Liver (tissue), 9 donors: ENCODE measurements around the gene SPAG4. TPM values are rescaled to one million over a fixed set of nuclear protein-coding genes. Genes with fewer than 3 reads are reported as not detected.

ENCODE experiments used
- DNase-seq: peaks from one replicate; pipeline ENCODE4 v3.0.0-alpha.2; 2017; ENCODE audit warnings: low spot score
- H3K27ac ChIP-seq, 2 donors: one replicate each; pipeline ENCODE4 v1.7.0; 2013; ENCODE audit warnings: inconsistent platforms in 2 of 2, low read length in 2 of 2, control low read depth in 1 of 2, low read depth in 1 of 2, mild to moderate bottlenecking in 1 of 2
- H3K27me3 ChIP-seq, 4 donors: one replicate each; pipeline versions ENCODE4 v1.6.1 to v1.7.0; 2013; ENCODE audit warnings: low read length in 3 of 4, inconsistent platforms in 1 of 4, mild to moderate bottlenecking in 1 of 4, moderate library complexity in 1 of 4; ENCODE audit not compliant: control insufficient read depth in 4 of 4, insufficient read depth in 4 of 4
- H3K36me3 ChIP-seq, 4 donors: one replicate each; pipeline versions ENCODE4 v1.6.1 to v1.7.0; 2013; ENCODE audit warnings: low read length in 3 of 4, mild to moderate bottlenecking in 3 of 4, low read depth in 1 of 4, moderate library complexity in 1 of 4; ENCODE audit not compliant: control insufficient read depth in 4 of 4, insufficient read depth in 3 of 4
- H3K4me1 ChIP-seq, 4 donors: one replicate each; pipeline versions ENCODE4 v1.6.1 to v1.7.0; 2013; ENCODE audit warnings: low read length in 3 of 4, mild to moderate bottlenecking in 3 of 4, moderate library complexity in 1 of 4; ENCODE audit not compliant: control insufficient read depth in 4 of 4, insufficient read depth in 4 of 4
- H3K4me3 ChIP-seq, 3 donors: one replicate each; pipeline versions ENCODE4 v1.6.1 to v1.7.0; 2013; ENCODE audit warnings: low read length in 3 of 3, control low read depth in 1 of 3, low read depth in 1 of 3, mild to moderate bottlenecking in 1 of 3
- H3K9ac ChIP-seq, 2 donors: one replicate each; pipeline ENCODE4 v1.7.0; 2013; ENCODE audit warnings: low read length in 2 of 2, mild to moderate bottlenecking in 2 of 2, moderate library complexity in 2 of 2, control low read depth in 1 of 2, low read depth in 1 of 2
- H3K9me3 ChIP-seq, 4 donors: one replicate each; pipeline versions ENCODE4 v1.6.1 to v1.7.0; 2013; ENCODE audit warnings: low read length in 3 of 4; ENCODE audit not compliant: control insufficient read depth in 4 of 4
- ATF3 ChIP-seq: IDR thresholded peaks from 2 replicates; pipeline ENCODE4 v1.6.1; 2016; ENCODE audit warnings: antibody characterized with exemption
- EGR1 ChIP-seq, 2 donors: IDR thresholded peaks; 2 replicates each; pipeline ENCODE4 v1.6.1; 2016 to 2018; ENCODE audit warnings: antibody characterized with exemption in 2 of 2, low read depth in 2 of 2
- FOXA1 ChIP-seq: IDR thresholded peaks from 2 replicates; pipeline ENCODE4 v1.6.1; 2016; ENCODE audit warnings: antibody characterized with exemption
- FOXA2 ChIP-seq: IDR thresholded peaks from 2 replicates; pipeline ENCODE4 v1.6.1; 2016; ENCODE audit warnings: antibody characterized with exemption
- GABPA ChIP-seq, 2 donors: IDR thresholded peaks in 1 of 2; conservative IDR thresholded peaks in 1 of 2; 2 replicates each; pipeline ENCODE4 v1.6.1; 2016; ENCODE audit warnings: antibody characterized with exemption in 2 of 2, mild to moderate bottlenecking in 1 of 2, moderate library complexity in 1 of 2
- HNF4A ChIP-seq, 2 donors: conservative IDR thresholded peaks; 2 replicates each; pipeline ENCODE4 v1.6.1; 2016; ENCODE audit warnings: antibody characterized with exemption in 2 of 2, mild to moderate bottlenecking in 2 of 2
- HNF4G ChIP-seq: IDR thresholded peaks from 2 replicates; pipeline ENCODE4 v1.6.1; 2016; ENCODE audit warnings: antibody characterized with exemption
- JUND ChIP-seq, 2 donors: IDR thresholded peaks; 2 replicates each; pipeline ENCODE4 v1.6.1; 2016; ENCODE audit warnings: antibody characterized with exemption in 2 of 2
- NR2F2 ChIP-seq: IDR thresholded peaks from 2 replicates; pipeline ENCODE4 v1.6.1; 2016; ENCODE audit warnings: antibody characterized with exemption
- RAD21 ChIP-seq, 2 donors: IDR thresholded peaks; 2 replicates each; pipeline ENCODE4 v1.6.1; 2016; ENCODE audit warnings: antibody characterized with exemption in 2 of 2, mild to moderate bottlenecking in 2 of 2
- RXRA ChIP-seq, 2 donors: IDR thresholded peaks; 2 replicates each; pipeline ENCODE4 v1.6.1; 2017 to 2018; ENCODE audit warnings: antibody characterized with exemption in 2 of 2, mild to moderate bottlenecking in 1 of 2
- SP1 ChIP-seq: IDR thresholded peaks from 2 replicates; pipeline ENCODE4 v1.6.1; 2018; ENCODE audit warnings: antibody characterized with exemption, mild to moderate bottlenecking
- TAF1 ChIP-seq: conservative IDR thresholded peaks from 2 replicates; pipeline ENCODE4 v1.6.1; 2016; ENCODE audit warnings: antibody characterized with exemption, mild to moderate bottlenecking
- YY1 ChIP-seq: IDR thresholded peaks from 2 replicates; pipeline ENCODE4 v1.6.1; 2016; ENCODE audit warnings: antibody characterized with exemption, mild to moderate bottlenecking
- ZBTB33 ChIP-seq: IDR thresholded peaks from 2 replicates; pipeline ENCODE4 v1.6.1; 2016; ENCODE audit warnings: antibody characterized with exemption
- WGBS: extraction: QIAGEN DNeasy Blood & Tissue Kit; methylation state at CpG from one replicate; pipeline ENCODE4 v1.1.7; 2013; 5-methylcytosine and 5-hydroxymethylcytosine counted together
- polyA plus RNA-seq, 2 donors: library from polyadenylated mRNA; stranded (reverse) in 1 of 2; unstranded in 1 of 2; fragments of 200-250 nt in 1 of 2; fragments of >200 nt in 1 of 2; fragmentation: Nextera tagmentation in 1 of 2; extraction: Ambion mirVana in 1 of 2; gene quantifications; one replicate each; pipeline versions ENCODE4 v1.2.1 to v1.2.3, GENCODE V29; 2013 to 2015
- total RNA-seq, 2 donors: library from RNA; depleted of rRNA; stranded (reverse); fragments of >200 nt; gene quantifications; one replicate each; pipeline ENCODE4 v1.2.3, GENCODE V29; 2014
- TF ChIP-seq, protein P1 (sequence below): fragments of 150-350 bp; IDR thresholded peaks from 2 replicates; pipeline ENCODE4 v1.5.1; 2017; ENCODE audit warnings: improper control_type of control experiment, low read depth, low read length; ENCODE audit not compliant: missing input control
- TF ChIP-seq, protein P2 (sequence below): IDR thresholded peaks from 2 replicates; pipeline ENCODE4 v1.6.1; 2016; ENCODE audit warnings: antibody characterized with exemption
- TF ChIP-seq, protein P3 (sequence below): IDR thresholded peaks from 2 replicates; pipeline ENCODE4 v1.6.1; 2016; ENCODE audit warnings: antibody characterized with exemption, mild to moderate bottlenecking
- donor health status: healthy.
- donor health status: healthy.
- donor health status: healthy.
- donor health status: healthy.
- donor health status: healthy.

Gene SPAG4
- total and polyA plus RNA-seq, 4 donors = 2.1 to 4.6 (median 3.4) TPM

- WGBS = 96% methylated on average over 2 of the region's 2 CpGs
- Histone ChIP-seq H3K27me3 (no peaks in the 10 kb centered on the region), H3K4me3 (no peak overlapping the region), H3K9ac (no peak overlapping the region), H3K9me3 (no peaks in the 10 kb centered on the region), H3K36me3 (no peaks in the 10 kb centered on the region), H3K4me1 (peaks cover 0 to 7% (median 6%) of the 10 kb centered on the region in 4 donors), H3K27ac (no peak overlapping the region)
- no peak for DNase-seq
- TF ChIP-seq RAD21 (IDR thresholded peaks at IDR 0.05) (no peak), HNF4A (conservative IDR thresholded peaks at IDR 0.05) (no peak), ATF3 (no peak), HNF4G (no peak)
- TF ChIP-seq, protein P1, sequence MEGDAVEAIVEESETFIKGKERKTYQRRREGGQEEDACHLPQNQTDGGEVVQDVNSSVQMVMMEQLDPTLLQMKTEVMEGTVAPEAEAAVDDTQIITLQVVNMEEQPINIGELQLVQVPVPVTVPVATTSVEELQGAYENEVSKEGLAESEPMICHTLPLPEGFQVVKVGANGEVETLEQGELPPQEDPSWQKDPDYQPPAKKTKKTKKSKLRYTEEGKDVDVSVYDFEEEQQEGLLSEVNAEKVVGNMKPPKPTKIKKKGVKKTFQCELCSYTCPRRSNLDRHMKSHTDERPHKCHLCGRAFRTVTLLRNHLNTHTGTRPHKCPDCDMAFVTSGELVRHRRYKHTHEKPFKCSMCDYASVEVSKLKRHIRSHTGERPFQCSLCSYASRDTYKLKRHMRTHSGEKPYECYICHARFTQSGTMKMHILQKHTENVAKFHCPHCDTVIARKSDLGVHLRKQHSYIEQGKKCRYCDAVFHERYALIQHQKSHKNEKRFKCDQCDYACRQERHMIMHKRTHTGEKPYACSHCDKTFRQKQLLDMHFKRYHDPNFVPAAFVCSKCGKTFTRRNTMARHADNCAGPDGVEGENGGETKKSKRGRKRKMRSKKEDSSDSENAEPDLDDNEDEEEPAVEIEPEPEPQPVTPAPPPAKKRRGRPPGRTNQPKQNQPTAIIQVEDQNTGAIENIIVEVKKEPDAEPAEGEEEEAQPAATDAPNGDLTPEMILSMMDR = no peak
Measured at GRCh38 chr20:35611482-35611881, 4.1 kb upstream of the SPAG4 start.

GRCh38 chr20:35616465-35617396 lies 1.1 kb downstream of the SPAG4 start:
- WGBS = 5% methylated on average over 57 of the region's 57 CpGs
- Histone ChIP-seq H3K4me3 (peak overlapping the region in 2 of 3 donors; percentile 16 to 37), H3K27ac (peak overlapping the region; percentile 62 to 65)

More at GRCh38 chr20:35616465-35617396, 1.1 kb downstream of the SPAG4 start:
- H3K27me3 ChIP-seq = no peaks in the 10 kb centered on the region
- H3K36me3 ChIP-seq = peaks cover 0 to 2% (median 0%) of the 10 kb centered on the region in 4 donors
- H3K9me3 ChIP-seq = no peaks in the 10 kb centered on the region
- peaks cover 15 to 37% (median 25%) of the 10 kb centered on the region in 4 donors for H3K4me1 ChIP-seq
- peak; percentile 86 for DNase-seq
- peak; percentile 8 to 42 for TF ChIP-seq HNF4A (conservative IDR thresholded peaks at IDR 0.05)
- TF ChIP-seq, protein P2, sequence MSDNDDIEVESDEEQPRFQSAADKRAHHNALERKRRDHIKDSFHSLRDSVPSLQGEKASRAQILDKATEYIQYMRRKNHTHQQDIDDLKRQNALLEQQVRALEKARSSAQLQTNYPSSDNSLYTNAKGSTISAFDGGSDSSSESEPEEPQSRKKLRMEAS = no peak
- no peak for TF ChIP-seq FOXA1
- TF ChIP-seq JUND (IDR thresholded peaks at IDR 0.05) = peak in 1 of 2 donors; percentile 3
- TF ChIP-seq, protein P1 = no peak
- TF ChIP-seq EGR1 (IDR thresholded peaks at IDR 0.05; ENCODE audit: low read depth in 2 of 2) = no peak
- peak; percentile 61 to 68 for TF ChIP-seq RXRA (IDR thresholded peaks at IDR 0.05)
- no peak for TF ChIP-seq RAD21 (IDR thresholded peaks at IDR 0.05)
- peak; percentile 52 for TF ChIP-seq YY1
- TF ChIP-seq ZBTB33 = no peak
- no peak for TF ChIP-seq FOXA2
- no peak for TF ChIP-seq NR2F2
- TF ChIP-seq HNF4G = peak; percentile 17
- TF ChIP-seq SP1 = no peak
- TF ChIP-seq, protein P3, sequence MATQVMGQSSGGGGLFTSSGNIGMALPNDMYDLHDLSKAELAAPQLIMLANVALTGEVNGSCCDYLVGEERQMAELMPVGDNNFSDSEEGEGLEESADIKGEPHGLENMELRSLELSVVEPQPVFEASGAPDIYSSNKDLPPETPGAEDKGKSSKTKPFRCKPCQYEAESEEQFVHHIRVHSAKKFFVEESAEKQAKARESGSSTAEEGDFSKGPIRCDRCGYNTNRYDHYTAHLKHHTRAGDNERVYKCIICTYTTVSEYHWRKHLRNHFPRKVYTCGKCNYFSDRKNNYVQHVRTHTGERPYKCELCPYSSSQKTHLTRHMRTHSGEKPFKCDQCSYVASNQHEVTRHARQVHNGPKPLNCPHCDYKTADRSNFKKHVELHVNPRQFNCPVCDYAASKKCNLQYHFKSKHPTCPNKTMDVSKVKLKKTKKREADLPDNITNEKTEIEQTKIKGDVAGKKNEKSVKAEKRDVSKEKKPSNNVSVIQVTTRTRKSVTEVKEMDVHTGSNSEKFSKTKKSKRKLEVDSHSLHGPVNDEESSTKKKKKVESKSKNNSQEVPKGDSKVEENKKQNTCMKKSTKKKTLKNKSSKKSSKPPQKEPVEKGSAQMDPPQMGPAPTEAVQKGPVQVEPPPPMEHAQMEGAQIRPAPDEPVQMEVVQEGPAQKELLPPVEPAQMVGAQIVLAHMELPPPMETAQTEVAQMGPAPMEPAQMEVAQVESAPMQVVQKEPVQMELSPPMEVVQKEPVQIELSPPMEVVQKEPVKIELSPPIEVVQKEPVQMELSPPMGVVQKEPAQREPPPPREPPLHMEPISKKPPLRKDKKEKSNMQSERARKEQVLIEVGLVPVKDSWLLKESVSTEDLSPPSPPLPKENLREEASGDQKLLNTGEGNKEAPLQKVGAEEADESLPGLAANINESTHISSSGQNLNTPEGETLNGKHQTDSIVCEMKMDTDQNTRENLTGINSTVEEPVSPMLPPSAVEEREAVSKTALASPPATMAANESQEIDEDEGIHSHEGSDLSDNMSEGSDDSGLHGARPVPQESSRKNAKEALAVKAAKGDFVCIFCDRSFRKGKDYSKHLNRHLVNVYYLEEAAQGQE = no peak
- no peak for TF ChIP-seq TAF1
- TF ChIP-seq GABPA (IDR thresholded peaks at IDR 0.05 in 1 of 2, conservative IDR thresholded peaks at IDR 0.05 in 1 of 2) = peak in 1 of 2 donors; percentile 47
- no peak for TF ChIP-seq ATF3
- H3K9ac ChIP-seq = no peak overlapping the region
